Stimulated activated memory B cell treated with anti-CD40 and anti-IgM and Interleukin-4, amounts not matched to agents 10 μg/mL and 1 μg/mL and 100 μg/mL, for 72 hours (primary cell): ENCODE measurements around the gene SPDYE18.
A peak's percentile ranks its signal among the peaks of the same experiment; 100 is the strongest.
"Not testable (repeated sequence)": the region's sequence is repeated elsewhere in the genome, so short reads cannot be mapped to it uniquely, and the experiment has no call there.

Experiments
- ATAC-seq: fragments of 150-1000 bp; cut with Tn5 transposase; 2 replicates; pipeline ENCODE4 v1.10.0; 2021
- H3K27ac Mint-ChIP-seq: one replicate; pipeline ENCODE4 v1.8.0; 2022; ENCODE audit warnings: mild to moderate bottlenecking, mixed read lengths
- H3K27me3 Mint-ChIP-seq: one replicate; pipeline ENCODE4 v1.8.0; 2022; ENCODE audit warnings: mixed read lengths
- H3K36me3 Mint-ChIP-seq: one replicate; pipeline ENCODE4 v1.8.0; 2022; ENCODE audit warnings: mixed read lengths
- H3K4me1 Mint-ChIP-seq: one replicate; pipeline ENCODE4 v1.8.0; 2022; ENCODE audit warnings: mixed read lengths
- H3K4me3 Mint-ChIP-seq: one replicate; pipeline ENCODE4 v1.8.0; 2022; ENCODE audit warnings: mild to moderate bottlenecking, moderate library complexity, mixed read lengths
- H3K9me3 Mint-ChIP-seq: one replicate; pipeline ENCODE4 v1.8.0; 2022; ENCODE audit warnings: mixed read lengths

The SPDYE18 gene

GRCh38 chr7:77063732-77064131 is 1.4 kb upstream of the SPDYE18 start:
- not testable (repeated sequence) for H3K27ac Mint-ChIP-seq, H3K27me3 Mint-ChIP-seq, ATAC-seq, H3K9me3 Mint-ChIP-seq, H3K4me3 Mint-ChIP-seq
- Mint-ChIP-seq H3K4me1 (peaks cover 16% of the 10 kb centered on the region), H3K36me3 (peaks cover 13% of the 10 kb centered on the region)

GRCh38 chr7:77032261-77032660 is 30.1 kb downstream of the SPDYE18 start, which contains the start of gene SPDYE17:
TSS of gene SPDYE17 (minus strand) at chr7:77032361. CDS start at chr7:77030570, 1,791 bp downstream.
- H3K4me1 Mint-ChIP-seq, H3K27me3 Mint-ChIP-seq, H3K9me3 Mint-ChIP-seq, H3K4me3 Mint-ChIP-seq, ATAC-seq, H3K36me3 Mint-ChIP-seq, H3K27ac Mint-ChIP-seq: not testable (repeated sequence)

GRCh38 chr7:77026349-77026748 is 36.0 kb downstream of the SPDYE18 start:
- not testable (repeated sequence) for H3K9me3 Mint-ChIP-seq, H3K27ac Mint-ChIP-seq

GRCh38 chr7:77010074-77010680 is 52.2 kb downstream of the SPDYE18 start:
- H3K9me3 Mint-ChIP-seq, H3K27ac Mint-ChIP-seq, H3K27me3 Mint-ChIP-seq, H3K4me1 Mint-ChIP-seq, H3K4me3 Mint-ChIP-seq, H3K36me3 Mint-ChIP-seq, ATAC-seq: not testable (repeated sequence)

More at GRCh38 chr7:77026349-77026748, 36.0 kb downstream of the SPDYE18 start:
- not testable (repeated sequence) for H3K36me3 Mint-ChIP-seq, H3K27me3 Mint-ChIP-seq, H3K4me3 Mint-ChIP-seq, H3K4me1 Mint-ChIP-seq, ATAC-seq

GRCh38 chr7:77008000-77008399 is 54.4 kb downstream of the SPDYE18 start:
- ATAC-seq, H3K4me3 Mint-ChIP-seq, H3K36me3 Mint-ChIP-seq, H3K27me3 Mint-ChIP-seq, H3K4me1 Mint-ChIP-seq, H3K9me3 Mint-ChIP-seq, H3K27ac Mint-ChIP-seq: not testable (repeated sequence)

- H3K36me3 Mint-ChIP-seq, result peaks cover 10% of the 10 kb centered on the region
- not testable (repeated sequence) for H3K27me3 Mint-ChIP-seq, H3K4me1 Mint-ChIP-seq, H3K27ac Mint-ChIP-seq, H3K9me3 Mint-ChIP-seq, H3K4me3 Mint-ChIP-seq
- peak; percentile 24 for ATAC-seq
These were observed 55.9 kb downstream of the SPDYE18 start for GRCh38 chr7:77006127-77007110.

GRCh38 chr7:77005461-77006057 is 56.8 kb downstream of the SPDYE18 start:
- H3K27me3 Mint-ChIP-seq, H3K27ac Mint-ChIP-seq, H3K4me1 Mint-ChIP-seq, H3K9me3 Mint-ChIP-seq, H3K4me3 Mint-ChIP-seq: not testable (repeated sequence)
- ATAC-seq, result peak; percentile 66
- peaks cover 13% of the 10 kb centered on the region for H3K36me3 Mint-ChIP-seq

- H3K36me3 Mint-ChIP-seq, result peaks cover 13% of the 10 kb centered on the region
- H3K4me1 Mint-ChIP-seq, H3K4me3 Mint-ChIP-seq, ATAC-seq, H3K27me3 Mint-ChIP-seq, H3K9me3 Mint-ChIP-seq, H3K27ac Mint-ChIP-seq: not testable (repeated sequence)
These were observed 58.2 kb downstream of the SPDYE18 start for GRCh38 chr7:77004151-77004550.

GRCh38 chr7:77003241-77003640 is 59.1 kb downstream of the SPDYE18 start:
- H3K9me3 Mint-ChIP-seq, H3K27me3 Mint-ChIP-seq, ATAC-seq, H3K4me3 Mint-ChIP-seq, H3K27ac Mint-ChIP-seq, H3K4me1 Mint-ChIP-seq: not testable (repeated sequence)
- H3K36me3 Mint-ChIP-seq, result peaks cover 13% of the 10 kb centered on the region

- H3K4me3 Mint-ChIP-seq, H3K27ac Mint-ChIP-seq, H3K9me3 Mint-ChIP-seq, H3K4me1 Mint-ChIP-seq, H3K27me3 Mint-ChIP-seq, ATAC-seq: not testable (repeated sequence)
- peaks cover 13% of the 10 kb centered on the region for H3K36me3 Mint-ChIP-seq
These were observed 59.6 kb downstream of the SPDYE18 start for GRCh38 chr7:77002678-77003233.

GRCh38 chr7:77002104-77002503 is 60.3 kb downstream of the SPDYE18 start:
- H3K9me3 Mint-ChIP-seq, ATAC-seq, H3K27me3 Mint-ChIP-seq, H3K4me3 Mint-ChIP-seq, H3K27ac Mint-ChIP-seq: not testable (repeated sequence)
- Mint-ChIP-seq H3K36me3 (peaks cover 13% of the 10 kb centered on the region), H3K4me1 (peaks cover 14% of the 10 kb centered on the region)
